GM12878 (cell line): ENCODE measurements around the gene TMBIM6. TPM values are rescaled to one million over a fixed set of nuclear protein-coding genes. Genes with fewer than 3 reads are reported as not detected.

Source experiments
- ATAC-seq: fragments of 200-7000 bp; cut with Tn5 transposase; 3 replicates; pipeline ENCODE4 v1.9.1; 2020; ENCODE audit warnings: mild to moderate bottlenecking, moderate library complexity
- Bru-seq: library from RNA; stranded (reverse); fragments of 400-500 nt; gene quantifications from one replicate; lab custom pipeline; 2021; lab: Mats Ljungman, UMichigan
- BruChase-seq, 2 experiments: library from RNA; stranded (reverse); fragments of 400-500 nt; gene quantifications; one replicate each; lab custom pipeline; 2021; lab: Mats Ljungman, UMichigan
- BruUV-seq: library from RNA; stranded (reverse); fragments of 400-500 nt; replicated peaks from 2 replicates; lab custom pipeline; 2021; lab: Mats Ljungman, UMichigan
- CTCF ChIA-PET: fragments of 300-600 bp; sonication (Branson Sonifier 250); formaldehyde crosslinking; extraction: SDS; loops from one replicate; lab custom pipeline; 2021; ENCODE audit warnings: inconsistent platforms; lab: Yijun Ruan, JAX
- POLR2A ChIA-PET: fragments of 350-600 bp; formaldehyde crosslinking; extraction: SDS; loops from one replicate; lab custom pipeline; 2021; ENCODE audit warnings: inconsistent platforms; lab: Charles Lee
- RAD21 ChIA-PET: fragments of 300-600 bp; sonication (Branson Sonifier 250); formaldehyde crosslinking; loops from one replicate; lab custom pipeline; 2023; ENCODE audit warnings: antibody characterized with exemption; ENCODE audit not compliant: unreplicated experiment; lab: Charles Lee
- SMC1A ChIA-PET: fragments of 300-600 bp; sonication (Branson Sonifier 250); formaldehyde crosslinking; loops from one replicate; lab custom pipeline; 2023; ENCODE audit not compliant: unreplicated experiment, uncharacterized antibody; lab: Charles Lee
- DNase-seq: peaks from one replicate; pipeline ENCODE4 v3.0.0-alpha.2; 2011; ENCODE audit warnings: low read depth, low spot score
- FAIRE-seq: peaks from 3 replicates; lab custom pipeline; 2011; peaks lifted over from hg19 to GRCh38; lab: Jason Lieb, UNC
- H2AFZ ChIP-seq: 2 replicates; pipeline ENCODE4 v1.6.0; 2011; ENCODE audit warnings: low read depth, low read length, control low read depth; ENCODE audit not compliant: control insufficient read depth
- H3K27ac ChIP-seq: 2 replicates; pipeline ENCODE4 v1.5.1; 2011; ENCODE audit warnings: control low read depth; ENCODE audit not compliant: control insufficient read depth, insufficient read depth
- H3K27me3 ChIP-seq, 2 experiments: replicated peaks in 1 of 2; 2 replicates each; pipeline versions ENCODE4 v1.6.0 to v1.6.1; 2011; ENCODE audit warnings: low read length in 1 of 2; ENCODE audit not compliant: control insufficient read depth in 2 of 2, insufficient read depth in 2 of 2
- H3K36me3 ChIP-seq, 2 experiments: 2 replicates each; pipeline ENCODE4 v1.5.1; 2011; ENCODE audit warnings: low read length in 1 of 2; ENCODE audit not compliant: control insufficient read depth in 2 of 2, insufficient read depth in 2 of 2
- H3K4me1 ChIP-seq: 2 replicates; pipeline ENCODE4 v1.6.1; 2011; ENCODE audit warnings: mild to moderate bottlenecking, low read length, moderate library complexity, mixed read lengths; ENCODE audit not compliant: control insufficient read depth, insufficient read depth
- H3K4me2 ChIP-seq: 2 replicates; pipeline ENCODE4 v1.6.0; 2011; ENCODE audit warnings: control low read depth; ENCODE audit not compliant: control insufficient read depth, insufficient read depth
- H3K4me3 ChIP-seq: fragments of 200-600 bp; sonication (generic); 2 replicates; pipeline ENCODE4 v1.5.1; 2016
- H3K79me2 ChIP-seq: 2 replicates; pipeline ENCODE4 v1.6.0; 2011; ENCODE audit warnings: low read length; ENCODE audit not compliant: control insufficient read depth, insufficient read depth
- H3K9ac ChIP-seq: 2 replicates; pipeline ENCODE4 v1.8.0; 2011; ENCODE audit warnings: low read length, control low read depth, mixed read lengths; ENCODE audit not compliant: control insufficient read depth, insufficient read depth
- H3K9me3 ChIP-seq: replicated peaks from 3 replicates; pipeline ENCODE4 v1.5.1; 2011; ENCODE audit warnings: mild to moderate bottlenecking, low read length; ENCODE audit not compliant: control insufficient read depth, insufficient read depth
- H4K20me1 ChIP-seq: 2 replicates; pipeline ENCODE4 v1.6.0; 2011; ENCODE audit not compliant: control insufficient read depth, insufficient read depth
- BMI1 ChIP-seq: fragments of 450-650 bp; IDR thresholded peaks from 2 replicates; pipeline ENCODE4 v1.6.1; 2016; ENCODE audit warnings: mild to moderate bottlenecking, moderate library complexity, borderline replicate concordance
- EP300 ChIP-seq, 2 experiments: fragments of 150-350 bp in 1 of 2; IDR thresholded peaks; 2 replicates each; pipeline ENCODE4 v1.6.1; 2011 to 2012; ENCODE audit warnings: low read depth in 2 of 2, low read length in 2 of 2, borderline replicate concordance in 1 of 2, improper control_type of control experiment in 1 of 2, inconsistent platforms in 1 of 2; ENCODE audit not compliant: control insufficient read depth in 1 of 2
- HCFC1 ChIP-seq: fragments of 150-350 bp; IDR thresholded peaks from 2 replicates; pipeline ENCODE4 v1.6.1; 2014; ENCODE audit warnings: low read length
- HDAC2 ChIP-seq: fragments of 200-600 bp; sonication (generic); IDR thresholded peaks from 2 replicates; pipeline ENCODE4 v1.6.1; 2017
- NRF1 ChIP-seq: conservative IDR thresholded peaks from 2 replicates; pipeline ENCODE4 v1.6.1; 2011; ENCODE audit warnings: mild to moderate bottlenecking, low read depth, low read length, improper control_type of control experiment
- PAX5 ChIP-seq: IDR thresholded peaks from 2 replicates; pipeline ENCODE4 v1.6.1; 2011; ENCODE audit warnings: low read depth, low read length, borderline replicate concordance
- POLR2AphosphoS2 ChIP-seq: IDR thresholded peaks from 2 replicates; pipeline ENCODE4 v1.6.1; 2011; ENCODE audit warnings: low read depth, mild to moderate bottlenecking, low read length, improper control_type of control experiment, moderate library complexity
- ZNF217 ChIP-seq: fragments of 450-650 bp; IDR thresholded peaks from 2 replicates; pipeline ENCODE4 v1.6.1; 2017; ENCODE audit warnings: antibody characterized with exemption, mild to moderate bottlenecking
- ZNF622 ChIP-seq: fragments of 450-650 bp; IDR thresholded peaks from 2 replicates; pipeline ENCODE4 v1.6.1; 2017; ENCODE audit warnings: mild to moderate bottlenecking, inconsistent platforms
- WGBS: methylation state at CpG from one replicate; pipeline ENCODE4 v1.1.6; 2016; ENCODE audit warnings: low lambda C conversion rate; ENCODE audit not compliant: insufficient replicate concordance, insufficient coverage; ENCODE audit errors: missing lambda C conversion rate; 5-methylcytosine and 5-hydroxymethylcytosine counted together
- in situ Hi-C: fragments of 300-500 bp; cut with MboI; formaldehyde crosslinking; loops from 9 replicates; pipeline ENCODE4 v1.14.3; 2018; ENCODE audit warnings: mixed read lengths
- intact Hi-C: fragments of 100-400 bp; cut with micrococcal nuclease; formaldehyde crosslinking; loops from one replicate; pipeline ENCODE4 v1.14.2; 2022; ENCODE audit not compliant: unreplicated experiment
- long read RNA-seq, 2 experiments: library from polyadenylated mRNA; unstranded; transcript quantifications; one replicate each; pipeline ENCODE4 v2.0.0, GENCODE V29; 2019 to 2020
- polyA minus RNA-seq, 3 experiments: library from RNA; depleted of rRNA, polyadenylated mRNA; stranded (reverse); fragments of >200 nt; gene quantifications; 2 replicates each; pipeline ENCODE4 v1.2.3, GENCODE V29; 2011
- polyA plus RNA-seq, 11 experiments: library from polyadenylated mRNA; depleted of rRNA in 4 of 11; unstranded in 6 of 11; stranded (reverse) in 5 of 11; fragments of >200 nt; fragmentation: Nextera tagmentation in 4 of 11; fragmentation: Illumina TruSeq in 1 of 11; extraction: Ambion mirVana in 4 of 11; extraction: Trizol in 1 of 11; gene quantifications; 1 replicate in 1 of 11; 2 replicates in 10 of 11; pipeline versions ENCODE4 v1.2.1 to v1.2.3, GENCODE V29; 2011 to 2016; ENCODE audit warnings: inconsistent platforms in 2 of 11, missing spikeins in 2 of 11, low read depth in 1 of 11
- total RNA-seq, 4 experiments: library from RNA; depleted of rRNA in 3 of 4; stranded (reverse); fragments of >200 nt in 3 of 4; fragmentation: Illumina TruSeq in 1 of 4; extraction: Trizol in 1 of 4; gene quantifications; 2 replicates each; pipeline versions ENCODE4 v1.2.1 to v1.2.3, GENCODE V29; 2013 to 2021
- TF ChIP-seq, protein P1 (sequence below): IDR thresholded peaks from 2 replicates; pipeline ENCODE4 v1.6.1; 2012; ENCODE audit warnings: low read depth, low read length, improper control_type of control experiment
- TF ChIP-seq, protein P2 (sequence below): IDR thresholded peaks from 2 replicates; pipeline ENCODE4 v1.6.1; 2012; ENCODE audit warnings: low read length, inconsistent platforms
- TF ChIP-seq, protein P3 (sequence below): fragments of 450-650 bp; IDR thresholded peaks from 2 replicates; pipeline ENCODE4 v1.6.1; 2014; ENCODE audit warnings: mild to moderate bottlenecking

TMBIM6 gene, protein sequence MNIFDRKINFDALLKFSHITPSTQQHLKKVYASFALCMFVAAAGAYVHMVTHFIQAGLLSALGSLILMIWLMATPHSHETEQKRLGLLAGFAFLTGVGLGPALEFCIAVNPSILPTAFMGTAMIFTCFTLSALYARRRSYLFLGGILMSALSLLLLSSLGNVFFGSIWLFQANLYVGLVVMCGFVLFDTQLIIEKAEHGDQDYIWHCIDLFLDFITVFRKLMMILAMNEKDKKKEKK
- total RNA-seq (2013; cell fraction: nucleolus; rRNA removed), result 355 and 369 TPM in 2 replicates
- total RNA-seq (2014; rRNA removed) (231 and 268 TPM in 2 replicates), total RNA-seq (2014; rRNA removed; fragmentation: Illumina TruSeq; extraction: Trizol) (221 and 224 TPM in 2 replicates), total RNA-seq (2021) (302 and 306 TPM in 2 replicates), polyA plus RNA-seq (2011; rRNA removed) (505 and 603 TPM in 2 replicates), polyA plus RNA-seq (2014; fragmentation: Illumina TruSeq; extraction: Trizol) (308 and 371 TPM in 2 replicates), polyA plus RNA-seq (2014; fragmentation: Nextera tagmentation; extraction: Ambion mirVana) (1,000 to 10,000 TPM in 1 of 2 experiments, 100 to 1,000 TPM in 1; 853 to 1,192 TPM), polyA plus RNA-seq (2014; rRNA removed) (220 and 242 TPM in 2 replicates), polyA plus RNA-seq (2016; fragmentation: Nextera tagmentation; extraction: Ambion mirVana) (100 to 1,000 TPM; 451 to 455 TPM), polyA minus RNA-seq (2011; rRNA and poly(A)+ RNA removed) (237 and 279 TPM in 2 replicates), Bru-seq, nascent RNA (percentile 98 among the genes with signal in this experiment), BruChase-seq, experiment 1, labeled RNA remaining after a 6-hour chase (percentile 99 among the genes with signal in this experiment), BruChase-seq, experiment 2, labeled RNA remaining after a 2-hour chase (percentile 98 among the genes with signal in this experiment)
- polyA plus RNA-seq (2011; ENCODE audit: low read depth), result 226 TPM
- 335 and 461 TPM in 2 replicates for polyA plus RNA-seq (2011; cell fraction: cytosol; rRNA removed)
- polyA plus RNA-seq (2011; cell fraction: nucleus; rRNA removed), result 251 and 330 TPM in 2 replicates
- 221 and 351 TPM in 2 replicates for polyA plus RNA-seq (2012)
- polyA minus RNA-seq (2011; cell fraction: cytosol; rRNA and poly(A)+ RNA removed), result 82.2 and 95.7 TPM in 2 replicates
- 65.3 and 85.8 TPM in 2 replicates for polyA minus RNA-seq (2011; cell fraction: nucleus; rRNA and poly(A)+ RNA removed)
- long read RNA-seq, experiment 1, transcript TMBIM6-201 (10 exons, 2,836 nt), result major isoform, 161 of 206 reads
- long read RNA-seq, experiment 1, transcript TMBIM6-202 (9 exons, 2,598 nt), result minor isoform, 8 of 206 reads
- long read RNA-seq, experiment 1, partial matches to known transcripts, result 11 of 206 reads
- long read RNA-seq, experiment 1, other reads (novel, unspliced or antisense), result 20 of 206 reads
- long read RNA-seq, experiment 2, transcript TMBIM6-225 (10 exons, 882 nt), result minor isoform, 94 of 2,784 reads
- long read RNA-seq, experiment 2, transcript TMBIM6-202 (9 exons, 2,598 nt), result minor isoform, 56 of 2,784 reads
- long read RNA-seq, experiment 2, transcript TMBIM6-201 (10 exons, 2,836 nt), result major isoform, 2,245 of 2,784 reads
- long read RNA-seq, experiment 2, transcript TMBIM6-217 (11 exons, 2,771 nt), result minor isoform, 56 of 2,784 reads
- long read RNA-seq, experiment 2, partial matches to known transcripts, result 64 of 2,784 reads
- long read RNA-seq, experiment 2, other reads (novel, unspliced or antisense), result 242 of 2,784 reads

DNA sequence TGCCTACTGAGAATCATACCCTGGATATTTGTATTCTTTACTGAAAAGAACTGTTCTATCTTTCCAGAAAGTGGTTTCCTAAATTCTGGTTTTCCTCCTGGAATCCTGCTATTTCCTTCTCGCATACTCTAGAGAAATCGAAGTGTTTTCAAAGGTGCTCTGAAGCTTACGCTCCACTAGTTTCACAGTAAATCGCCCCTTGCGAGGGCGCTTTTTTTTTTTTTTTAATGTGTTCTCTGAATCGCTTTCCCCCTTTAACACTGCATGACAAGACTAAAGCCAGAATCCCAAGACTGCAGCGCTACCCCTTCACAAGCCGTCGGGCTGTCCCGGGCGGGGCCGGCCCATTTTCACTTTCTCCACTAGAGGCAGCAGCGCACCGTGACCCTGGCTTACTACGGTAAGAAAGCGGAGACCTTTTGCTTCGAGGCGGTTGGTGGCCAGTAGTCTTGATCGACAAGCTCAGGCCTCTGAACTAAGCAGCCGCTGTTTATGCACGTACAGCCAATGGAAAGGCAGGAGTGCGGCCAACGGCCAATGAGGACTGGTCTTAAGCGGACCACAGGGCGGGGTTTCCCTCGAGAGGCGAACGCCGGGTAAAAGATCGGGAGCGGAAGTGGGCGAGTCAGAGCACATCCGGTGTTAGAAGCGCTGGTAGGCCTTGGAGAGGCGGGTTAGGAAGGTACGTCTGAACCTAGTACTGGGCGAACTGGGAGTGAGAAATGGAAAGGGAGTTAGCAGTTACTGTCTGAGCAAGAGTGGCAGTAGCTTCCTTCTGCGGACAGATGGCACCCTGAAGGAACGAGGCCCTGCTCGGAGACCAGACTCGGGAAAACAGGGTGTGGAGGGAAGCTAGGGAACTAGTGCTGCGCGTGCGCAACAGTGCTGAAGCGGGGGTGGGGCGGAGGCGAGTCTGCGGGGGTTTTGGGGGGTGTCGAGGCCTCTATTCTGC, at the start of gene TMBIM6:
TMBIM6 (plus strand) TSS at position 628 of the 952 bp plus-strand sequence. CDS start 10,937 bp downstream, outside the sequence.
- no peaks in the 10 kb centered on the region for H3K9me3 ChIP-seq
- ChIA-PET SMC1A (interaction anchor here (0.7 to 2.8 kb wide), 26 partner anchors 7 to 102 kb away, joined by 3 to 20 read pairs (median 4); partner anchors contain the start of genes BCDIN3D and NCKAP5L), POLR2A (interaction anchor here (0.6 to 1.9 kb wide), 28 partner anchors 9 to 813 kb away, joined by 3 to 34 read pairs (median 4); partner anchors contain the start of genes FMNL3, NCKAP5L, PRPF40B and RHEBL1), CTCF (interaction anchor here (0.5 to 5.6 kb wide), 51 partner anchors 8 to 506 kb away, joined by 3 to 65 read pairs (median 4); partner anchors contain the start of genes BCDIN3D, COX14, FMNL3 and NCKAP5L), RAD21 (interaction anchor here (0.6 to 2.1 kb wide), 38 partner anchors 8 to 655 kb away, joined by 3 to 31 read pairs (median 4); partner anchors contain the start of genes BCDIN3D, FAM186A, FMNL3 and NCKAP5L)
- H3K4me1 ChIP-seq, result 0 out of 2 replicates have a peak, but pooled peaks cover 2% of the 10 kb centered on the region
- H4K20me1 ChIP-seq, result peaks cover 10% of the 10 kb centered on the region; the same call in 1 of the 2 replicates
- H3K9ac ChIP-seq, result peak within 1 kb of the TSS; percentile 78
- no TSS peak for BruUV-seq
- no peaks in the 10 kb centered on the region for H3K27me3 ChIP-seq
- H3K4me3 ChIP-seq, result peak within 1 kb of the TSS; percentile 77
- peak within 1 kb of the TSS; percentile 96 for H3K27ac ChIP-seq
- peaks cover 0 to 5% of the 10 kb centered on the region in 2 experiments; a peak in 2 of 4 replicates for H3K36me3 ChIP-seq
- DNase-seq, result peak; percentile 99
- in situ Hi-C loops (no loop called here), intact Hi-C loops (loop anchor here (1.0 to 2.0 kb wide), 2 partner anchors 34 to 35 kb away; partner anchors contain the start of gene FMNL3)
- peak within 1 kb of the TSS; percentile 89 for H2AFZ ChIP-seq
- FAIRE-seq, result peak; percentile 99
- peak within 1 kb of the TSS; percentile 71 for H3K4me2 ChIP-seq
- ATAC-seq, result peak; percentile 96
- WGBS, result 6% methylated on average over 50 of the region's 50 CpGs
- H3K79me2 ChIP-seq, result peaks cover 45% of the 10 kb centered on the region
- peak; percentile 56; the same call in 1 of the 2 replicates for TF ChIP-seq PAX5
- TF ChIP-seq EP300 (IDR thresholded peaks at IDR 0.05; ENCODE audit: borderline replicate concordance in 1 of 2, control insufficient read depth in 1 of 2, low read depth in 2 of 2, low read length in 2 of 2), result no peak
- TF ChIP-seq ZNF622, result no peak
- TF ChIP-seq BMI1, result no peak
- TF ChIP-seq, protein P1, sequence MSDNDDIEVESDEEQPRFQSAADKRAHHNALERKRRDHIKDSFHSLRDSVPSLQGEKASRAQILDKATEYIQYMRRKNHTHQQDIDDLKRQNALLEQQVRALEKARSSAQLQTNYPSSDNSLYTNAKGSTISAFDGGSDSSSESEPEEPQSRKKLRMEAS, result no peak
- peak; percentile 77 for TF ChIP-seq NRF1
- TF ChIP-seq HDAC2, result no peak
- TF ChIP-seq, protein P2, sequence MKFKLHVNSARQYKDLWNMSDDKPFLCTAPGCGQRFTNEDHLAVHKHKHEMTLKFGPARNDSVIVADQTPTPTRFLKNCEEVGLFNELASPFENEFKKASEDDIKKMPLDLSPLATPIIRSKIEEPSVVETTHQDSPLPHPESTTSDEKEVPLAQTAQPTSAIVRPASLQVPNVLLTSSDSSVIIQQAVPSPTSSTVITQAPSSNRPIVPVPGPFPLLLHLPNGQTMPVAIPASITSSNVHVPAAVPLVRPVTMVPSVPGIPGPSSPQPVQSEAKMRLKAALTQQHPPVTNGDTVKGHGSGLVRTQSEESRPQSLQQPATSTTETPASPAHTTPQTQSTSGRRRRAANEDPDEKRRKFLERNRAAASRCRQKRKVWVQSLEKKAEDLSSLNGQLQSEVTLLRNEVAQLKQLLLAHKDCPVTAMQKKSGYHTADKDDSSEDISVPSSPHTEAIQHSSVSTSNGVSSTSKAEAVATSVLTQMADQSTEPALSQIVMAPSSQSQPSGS, result no peak; the same call in 1 of the 2 replicates
- TF ChIP-seq HCFC1, result peak; percentile 51; the same call in 1 of the 2 replicates
- TF ChIP-seq ZNF217, result no peak
- TF ChIP-seq, protein P3, sequence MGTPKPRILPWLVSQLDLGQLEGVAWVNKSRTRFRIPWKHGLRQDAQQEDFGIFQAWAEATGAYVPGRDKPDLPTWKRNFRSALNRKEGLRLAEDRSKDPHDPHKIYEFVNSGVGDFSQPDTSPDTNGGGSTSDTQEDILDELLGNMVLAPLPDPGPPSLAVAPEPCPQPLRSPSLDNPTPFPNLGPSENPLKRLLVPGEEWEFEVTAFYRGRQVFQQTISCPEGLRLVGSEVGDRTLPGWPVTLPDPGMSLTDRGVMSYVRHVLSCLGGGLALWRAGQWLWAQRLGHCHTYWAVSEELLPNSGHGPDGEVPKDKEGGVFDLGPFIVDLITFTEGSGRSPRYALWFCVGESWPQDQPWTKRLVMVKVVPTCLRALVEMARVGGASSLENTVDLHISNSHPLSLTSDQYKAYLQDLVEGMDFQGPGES, result peak; percentile 64
- TF ChIP-seq POLR2AphosphoS2, result peak; percentile 98
